Measurements from ENCODE around the gene KIAA1958. TPM values are rescaled to one million over a fixed set of nuclear protein-coding genes. Genes with fewer than 3 reads are reported as not detected.

Gene KIAA1958
- total RNA-seq, 1 donor: 2.5 TPM

GRCh38 chr9:112618385-112619009 is 131.9 kb downstream of the KIAA1958 start:
- Histone ChIP-seq H3K4me1 (ENCODE audit: insufficient read depth, low read length) (no peaks in the 10 kb centered on the region), H3K27ac (ENCODE audit: low read depth, low read length) (no peak overlapping the region), H3K27me3 (ENCODE audit: insufficient read depth, low read length) (no peaks in the 10 kb centered on the region), H3K36me3 (ENCODE audit: insufficient read depth, low read length) (no peaks in the 10 kb centered on the region), H4K20me1 (ENCODE audit: insufficient read depth, low read length) (no peaks in the 10 kb centered on the region), H3K4me3 (ENCODE audit: insufficient read depth, low read length) (no peak overlapping the region), H3K79me2 (ENCODE audit: insufficient read depth, low read length) (no peaks in the 10 kb centered on the region), H3K9me3 (ENCODE audit: low read depth, low read length) (no peaks in the 10 kb centered on the region), H2AFZ (ENCODE audit: low read length) (no peak overlapping the region), H3K4me2 (ENCODE audit: insufficient read depth, low read length) (no peak overlapping the region)
- TF ChIP-seq, protein P1, sequence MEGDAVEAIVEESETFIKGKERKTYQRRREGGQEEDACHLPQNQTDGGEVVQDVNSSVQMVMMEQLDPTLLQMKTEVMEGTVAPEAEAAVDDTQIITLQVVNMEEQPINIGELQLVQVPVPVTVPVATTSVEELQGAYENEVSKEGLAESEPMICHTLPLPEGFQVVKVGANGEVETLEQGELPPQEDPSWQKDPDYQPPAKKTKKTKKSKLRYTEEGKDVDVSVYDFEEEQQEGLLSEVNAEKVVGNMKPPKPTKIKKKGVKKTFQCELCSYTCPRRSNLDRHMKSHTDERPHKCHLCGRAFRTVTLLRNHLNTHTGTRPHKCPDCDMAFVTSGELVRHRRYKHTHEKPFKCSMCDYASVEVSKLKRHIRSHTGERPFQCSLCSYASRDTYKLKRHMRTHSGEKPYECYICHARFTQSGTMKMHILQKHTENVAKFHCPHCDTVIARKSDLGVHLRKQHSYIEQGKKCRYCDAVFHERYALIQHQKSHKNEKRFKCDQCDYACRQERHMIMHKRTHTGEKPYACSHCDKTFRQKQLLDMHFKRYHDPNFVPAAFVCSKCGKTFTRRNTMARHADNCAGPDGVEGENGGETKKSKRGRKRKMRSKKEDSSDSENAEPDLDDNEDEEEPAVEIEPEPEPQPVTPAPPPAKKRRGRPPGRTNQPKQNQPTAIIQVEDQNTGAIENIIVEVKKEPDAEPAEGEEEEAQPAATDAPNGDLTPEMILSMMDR (IDR thresholded peaks at IDR 0.05; ENCODE audit: extremely low read depth, low read depth, low read length): no peak
- DNase-seq (ENCODE audit: insufficient read length, low spot score, missing footprints): no peak

DNA sequence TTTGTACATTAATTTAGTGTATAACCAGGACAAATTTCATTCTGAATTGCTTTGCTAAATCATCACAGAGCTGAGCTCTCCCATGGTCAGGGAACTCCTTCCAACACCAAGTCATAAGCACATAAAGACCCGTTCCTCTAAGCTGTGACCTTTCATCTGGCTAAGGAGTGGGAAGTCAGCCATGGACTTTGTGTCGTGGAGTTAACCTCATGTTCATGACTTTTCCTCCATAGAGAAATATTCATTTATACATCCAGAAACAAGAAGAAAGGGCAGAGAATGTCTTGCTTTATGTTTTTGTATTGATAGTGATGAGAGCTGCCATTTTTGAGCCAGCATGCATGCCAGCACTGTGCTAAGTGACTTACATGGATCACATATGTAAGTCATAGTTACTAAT is 133.8 kb downstream of the KIAA1958 start:
- Histone ChIP-seq H3K79me2 (ENCODE audit: insufficient read depth, low read length) (no peaks in the 10 kb centered on the region), H3K27ac (ENCODE audit: low read depth, low read length) (no peak overlapping the region), H2AFZ (ENCODE audit: low read length) (no peak overlapping the region), H3K4me2 (ENCODE audit: insufficient read depth, low read length) (no peak overlapping the region), H3K4me1 (ENCODE audit: insufficient read depth, low read length) (no peaks in the 10 kb centered on the region), H4K20me1 (ENCODE audit: insufficient read depth, low read length) (no peaks in the 10 kb centered on the region), H3K9me3 (ENCODE audit: low read depth, low read length) (no peaks in the 10 kb centered on the region), H3K36me3 (ENCODE audit: insufficient read depth, low read length) (no peaks in the 10 kb centered on the region), H3K27me3 (ENCODE audit: insufficient read depth, low read length) (no peaks in the 10 kb centered on the region), H3K4me3 (ENCODE audit: insufficient read depth, low read length) (no peak overlapping the region)
- no peak for DNase-seq (ENCODE audit: insufficient read length, low spot score, missing footprints)
- TF ChIP-seq, protein P1 (IDR thresholded peaks at IDR 0.05; ENCODE audit: extremely low read depth, low read depth, low read length): no peak

DNA sequence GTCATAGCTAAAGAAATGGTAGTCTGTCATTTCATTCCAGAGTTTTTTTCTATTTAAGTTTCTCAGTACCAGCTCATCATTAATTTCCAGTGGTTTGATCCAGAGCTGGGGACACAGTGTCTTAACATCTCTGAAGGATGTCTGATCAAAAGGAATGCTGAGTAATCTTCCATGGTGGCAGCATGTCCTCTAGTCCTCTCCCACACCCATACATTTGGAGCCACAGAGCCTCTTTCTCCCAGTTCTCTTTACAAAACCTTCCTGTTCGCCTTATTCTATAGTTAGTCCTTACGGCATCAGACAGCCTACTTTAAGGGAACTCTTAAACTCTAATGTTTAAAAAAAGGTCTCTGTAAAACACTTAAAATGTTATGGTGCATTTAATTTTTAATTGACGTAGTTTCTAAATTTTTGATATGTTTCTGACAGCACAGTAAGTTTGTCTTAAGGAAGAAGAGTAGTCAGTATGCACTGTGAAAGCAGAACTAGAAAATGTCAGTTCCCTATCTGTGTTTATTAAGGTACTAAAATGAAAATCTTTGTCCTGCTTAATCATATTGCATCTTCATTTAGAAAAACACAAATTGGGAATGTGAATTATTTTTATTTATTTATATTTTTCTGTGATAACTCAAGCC is 134.5 kb downstream of the KIAA1958 start:
- Histone ChIP-seq H3K4me2 (ENCODE audit: insufficient read depth, low read length) (no peak overlapping the region), H3K9me3 (ENCODE audit: low read depth, low read length) (no peaks in the 10 kb centered on the region), H3K27me3 (ENCODE audit: insufficient read depth, low read length) (no peaks in the 10 kb centered on the region), H3K27ac (ENCODE audit: low read depth, low read length) (no peak overlapping the region), H3K4me3 (ENCODE audit: insufficient read depth, low read length) (no peak overlapping the region), H2AFZ (ENCODE audit: low read length) (no peak overlapping the region), H3K36me3 (ENCODE audit: insufficient read depth, low read length) (no peaks in the 10 kb centered on the region), H4K20me1 (ENCODE audit: insufficient read depth, low read length) (no peaks in the 10 kb centered on the region), H3K4me1 (ENCODE audit: insufficient read depth, low read length) (no peaks in the 10 kb centered on the region), H3K79me2 (ENCODE audit: insufficient read depth, low read length) (no peaks in the 10 kb centered on the region)
- TF ChIP-seq, protein P1 (IDR thresholded peaks at IDR 0.05; ENCODE audit: extremely low read depth, low read depth, low read length): no peak
- no peak for DNase-seq (ENCODE audit: insufficient read length, low spot score, missing footprints)

- TF ChIP-seq, protein P1 (IDR thresholded peaks at IDR 0.05; ENCODE audit: extremely low read depth, low read depth, low read length): no peak
- Histone ChIP-seq H3K79me2 (ENCODE audit: insufficient read depth, low read length) (no peaks in the 10 kb centered on the region), H3K4me3 (ENCODE audit: insufficient read depth, low read length) (no peak overlapping the region), H3K4me1 (ENCODE audit: insufficient read depth, low read length) (no peaks in the 10 kb centered on the region), H2AFZ (ENCODE audit: low read length) (no peak overlapping the region), H3K27ac (ENCODE audit: low read depth, low read length) (no peak overlapping the region), H3K27me3 (ENCODE audit: insufficient read depth, low read length) (no peaks in the 10 kb centered on the region), H3K4me2 (ENCODE audit: insufficient read depth, low read length) (no peak overlapping the region), H3K36me3 (ENCODE audit: insufficient read depth, low read length) (no peaks in the 10 kb centered on the region), H3K9me3 (ENCODE audit: low read depth, low read length) (no peaks in the 10 kb centered on the region), H4K20me1 (ENCODE audit: insufficient read depth, low read length) (no peaks in the 10 kb centered on the region)
- no peak for DNase-seq (ENCODE audit: insufficient read length, low spot score, missing footprints)
These were observed 136.6 kb downstream of the KIAA1958 start for GRCh38 chr9:112623198-112623597.

Data from osteoblast (primary cell).